ENCODE data around the gene NLGN1.

GRCh38 chr3:174202116-174202515 is 804.6 kb downstream of the NLGN1 start:
- TF ChIP-seq CTCF (IDR thresholded peaks at IDR 0.05) = no peak
- TF ChIP-seq POLR2AphosphoS5 (IDR thresholded peaks at IDR 0.05) = no peak

All from suprapubic skin (tissue), 3 donors.